NCI-H128 (cell line): Measurements from ENCODE around the gene SNRPD3.
A peak's percentile ranks its signal among the peaks of the same experiment; 100 is the strongest.
"Not testable (repeated sequence)": the region's sequence is repeated elsewhere in the genome, so short reads cannot be mapped to it uniquely, and the experiment has no call there.

ENCODE experiments used
- DNase-seq: peaks from one replicate; lab custom pipeline; 2025; ENCODE audit not compliant: unreplicated experiment; lab: John Stamatoyannopoulos, UW

The SNRPD3 gene

DNA sequence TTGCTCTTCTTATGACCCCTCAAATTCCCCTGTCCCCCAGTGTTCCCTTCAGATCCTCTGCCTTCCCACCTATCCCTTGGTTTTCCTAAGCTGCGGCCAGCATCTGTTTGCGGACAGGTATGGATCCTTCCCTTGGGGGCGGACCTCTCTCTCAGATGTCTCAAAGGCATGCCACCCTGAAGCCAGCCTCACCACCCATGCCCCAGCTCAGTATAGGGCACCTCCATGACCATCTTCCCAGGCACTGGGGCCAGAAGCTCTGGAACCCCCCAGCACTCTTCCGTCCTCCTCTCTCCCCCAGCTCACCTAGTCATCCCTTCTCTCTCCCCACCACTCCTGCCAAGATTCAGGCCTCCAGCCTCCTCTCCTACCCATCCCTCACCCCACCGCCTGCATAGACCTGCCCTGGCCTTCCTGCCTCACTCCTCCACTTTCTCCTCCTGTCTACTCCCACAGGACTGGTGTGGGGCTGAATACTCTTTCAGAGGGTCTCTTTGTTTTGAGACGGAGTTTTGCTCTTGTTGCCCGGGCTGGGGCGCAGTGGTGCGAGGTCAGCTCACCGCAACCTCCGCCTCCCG lies 34.9 kb downstream of the SNRPD3 start:
- no peak for DNase-seq

DNA sequence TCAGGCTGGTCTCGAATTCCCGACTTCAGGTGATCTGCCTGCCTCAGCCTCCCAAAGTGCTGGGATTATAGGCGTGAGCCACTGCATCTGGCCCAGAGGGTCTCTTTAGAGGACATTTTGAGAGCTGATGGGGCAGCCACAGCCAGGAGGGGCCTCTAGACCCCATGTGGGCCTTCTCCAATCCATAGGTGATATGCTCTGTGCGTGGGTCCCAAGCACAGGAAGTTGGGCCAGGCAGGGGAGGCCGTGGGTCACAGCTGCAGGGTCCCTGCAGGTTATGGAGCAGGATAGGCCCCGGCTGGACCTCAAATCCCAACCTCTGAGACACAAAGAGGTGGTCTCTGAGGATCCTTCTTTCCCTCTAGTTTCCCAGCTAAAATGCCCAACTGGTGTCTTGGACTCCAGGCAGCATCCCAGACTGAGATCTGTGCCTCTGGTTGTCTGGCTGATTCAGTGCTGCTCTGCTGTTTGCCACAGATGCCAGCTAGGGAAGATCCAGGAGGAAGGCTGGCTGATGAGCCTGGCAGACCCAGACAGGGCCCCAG lies 35.6 kb downstream of the SNRPD3 start:
- no peak for DNase-seq

DNA sequence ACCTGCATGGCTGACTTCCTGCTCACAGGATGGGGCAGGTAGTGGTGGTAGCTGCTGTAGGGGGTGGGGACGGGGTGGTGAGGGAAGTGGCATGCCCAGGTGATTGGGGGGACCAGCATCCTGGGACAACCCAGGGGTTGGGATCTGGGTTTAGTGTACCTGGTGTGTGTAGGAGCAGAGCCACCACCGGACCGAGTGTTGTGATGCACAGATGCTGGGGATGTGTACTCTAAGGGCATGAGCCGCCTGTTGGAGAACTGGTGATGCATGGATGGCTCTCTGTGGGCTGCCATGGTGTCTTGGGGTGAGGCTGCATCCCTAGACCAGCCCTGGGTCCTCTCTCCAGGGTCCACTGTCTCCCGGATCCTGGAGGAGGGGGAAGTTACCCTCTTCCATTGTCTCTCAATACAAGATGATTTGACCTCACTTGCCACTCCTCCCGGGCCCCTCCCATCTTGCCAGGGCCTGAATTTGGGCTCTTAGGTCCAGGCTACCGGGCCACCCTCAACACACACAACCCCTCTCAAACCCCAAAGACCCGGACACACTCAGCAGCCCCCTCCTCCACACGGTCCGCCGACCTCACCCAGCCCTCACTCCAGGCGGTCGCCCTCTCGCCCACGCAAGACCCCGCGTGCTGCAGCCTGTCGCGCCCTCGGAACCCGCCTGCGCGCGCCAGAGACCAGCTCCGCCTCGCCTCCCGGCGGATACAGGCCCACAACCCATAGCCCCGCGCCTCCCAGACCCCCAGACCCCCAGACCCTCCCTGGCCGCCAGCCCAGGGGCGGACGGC lies 36.5 kb downstream of the SNRPD3 start:
- no peak for DNase-seq

DNA sequence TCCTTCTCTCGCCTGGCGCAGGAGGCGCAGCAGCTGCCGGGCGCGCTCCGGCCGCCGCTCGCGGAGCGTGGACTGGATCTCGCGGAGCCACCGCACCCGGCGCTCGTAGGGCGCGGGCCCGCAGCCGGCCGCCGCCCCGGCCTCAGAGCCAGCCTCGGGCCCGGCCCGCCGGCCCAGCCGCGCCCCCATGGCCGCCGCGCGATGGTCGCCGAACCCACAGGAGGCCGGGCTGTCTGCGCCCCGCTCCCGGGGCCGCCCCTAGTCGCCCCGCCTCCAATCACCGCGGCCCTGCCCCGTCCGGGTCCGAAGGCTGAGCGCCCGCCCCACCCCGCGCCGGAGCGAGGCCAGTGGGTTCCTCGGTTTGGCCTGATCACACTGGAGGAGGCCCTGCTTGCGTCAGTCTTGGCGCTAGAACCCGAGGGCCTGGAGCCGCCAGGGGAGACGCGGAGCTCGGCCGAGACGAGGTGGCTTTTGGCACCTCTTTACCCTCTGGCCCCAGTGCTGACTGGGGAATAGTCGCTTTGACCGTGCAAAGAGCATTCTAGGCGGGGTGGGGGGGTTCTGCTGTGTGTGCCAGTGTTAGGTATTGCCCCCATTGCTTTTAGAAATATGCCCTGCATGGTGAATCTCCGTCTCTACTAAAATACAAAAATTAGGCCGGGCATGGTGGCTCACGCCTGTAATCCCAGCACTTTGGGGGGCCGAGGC lies 37.2 kb downstream of the SNRPD3 start, which contains the start of gene LRRC75B:
Gene LRRC75B, minus strand, starts transcription at position 223 of the 708 bp plus-strand sequence. Its CDS starts 34 bp downstream, at position 189.
- peak; percentile 26 for DNase-seq

DNA sequence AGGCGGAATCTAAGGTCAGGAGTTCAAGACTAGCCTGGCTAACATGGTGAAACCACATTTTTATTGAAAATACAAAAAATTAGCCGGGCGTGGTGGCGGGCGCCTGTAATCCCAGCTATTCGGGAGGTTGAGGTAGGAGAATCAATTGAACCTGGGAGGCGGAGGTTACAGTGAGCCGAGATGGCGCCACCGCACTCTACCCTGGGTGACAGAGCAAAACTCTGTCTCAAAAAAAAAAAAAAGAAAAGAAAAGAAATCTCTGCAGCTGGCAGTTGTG lies 37.7 kb downstream of the SNRPD3 start:
- not testable (repeated sequence) for DNase-seq

DNA sequence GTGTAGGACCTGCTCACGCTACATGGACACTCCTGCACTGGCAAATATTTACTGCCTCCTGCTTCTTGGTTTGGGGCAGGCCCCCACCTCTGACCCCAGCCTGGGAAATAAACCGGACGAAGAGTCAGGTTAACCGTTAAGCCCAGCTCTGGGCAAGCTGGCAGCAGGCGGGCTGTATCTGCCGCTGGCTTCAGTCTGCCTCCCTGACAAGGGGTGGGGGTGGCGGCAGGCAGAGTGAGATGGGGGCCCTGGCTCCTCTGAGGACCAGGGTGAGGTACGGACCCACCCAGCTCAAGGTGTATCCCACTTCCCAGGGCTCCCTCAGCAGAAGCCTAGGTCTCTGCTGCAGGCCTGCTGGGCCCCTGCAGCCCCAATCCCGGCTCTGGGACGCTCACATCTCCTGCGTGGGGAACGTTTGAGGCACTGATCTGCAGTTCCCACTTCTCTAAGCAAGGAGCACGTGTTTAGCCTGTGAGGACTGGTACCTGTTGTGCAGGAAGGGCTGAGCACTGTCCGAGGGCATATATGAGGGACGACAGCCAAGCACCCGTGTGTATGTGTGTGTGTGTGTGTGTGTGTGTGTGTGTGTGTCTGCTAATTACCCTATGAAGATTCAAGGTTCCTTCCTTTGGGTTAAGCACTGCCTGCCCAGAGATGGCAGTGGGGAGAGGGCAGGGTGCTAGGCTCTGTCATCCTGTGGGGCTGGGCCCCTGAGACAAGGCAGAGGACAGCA lies 38.2 kb downstream of the SNRPD3 start:
- no peak for DNase-seq

DNA sequence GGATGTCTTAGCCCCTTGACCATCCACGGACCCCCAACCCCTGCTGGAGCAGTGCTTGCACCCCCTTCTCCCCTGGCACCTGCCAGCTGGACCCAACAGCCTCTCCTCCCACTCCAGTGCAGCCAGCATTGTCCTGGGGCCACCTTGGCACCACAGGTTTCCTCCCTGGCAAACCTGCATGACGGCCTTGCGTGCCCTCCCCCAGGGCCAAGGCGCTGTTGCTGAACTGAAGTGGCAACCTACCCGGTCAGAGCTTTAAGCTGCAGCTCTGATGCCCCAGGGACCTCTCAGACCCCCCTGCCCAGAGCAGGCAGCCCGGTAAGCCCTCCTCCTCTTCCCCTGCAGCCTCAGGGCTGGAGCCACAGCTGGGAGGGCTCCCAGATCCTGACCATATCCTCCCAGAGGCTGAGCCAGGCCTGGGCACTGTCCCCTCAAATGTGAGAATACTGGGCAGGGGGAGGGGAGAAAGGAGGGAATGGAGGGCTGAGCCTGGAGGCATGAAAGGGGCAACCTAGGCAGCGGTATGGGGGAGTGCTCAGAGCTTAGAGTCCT lies 38.8 kb downstream of the SNRPD3 start:
- no peak for DNase-seq

DNA sequence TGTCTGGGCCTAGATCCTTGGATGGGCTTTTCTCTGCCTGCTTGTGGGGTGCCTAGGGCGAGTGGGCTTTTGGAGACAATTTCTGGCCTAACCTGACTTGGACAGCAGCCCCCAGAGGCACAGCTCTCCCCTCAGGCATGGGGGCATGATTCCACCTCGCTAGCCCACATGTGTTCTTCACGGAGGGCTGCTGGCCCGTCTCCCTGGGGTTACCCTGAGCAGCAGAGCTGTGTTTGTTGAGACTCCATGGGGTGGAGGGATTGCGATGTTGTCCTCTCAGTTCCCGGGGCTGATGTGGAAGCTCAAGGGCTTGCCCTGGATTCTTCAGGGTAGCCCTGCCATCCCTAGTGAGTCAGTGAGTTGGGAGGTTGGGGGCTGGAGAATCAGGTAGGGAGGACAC lies 39.4 kb downstream of the SNRPD3 start:
- no peak for DNase-seq

DNA sequence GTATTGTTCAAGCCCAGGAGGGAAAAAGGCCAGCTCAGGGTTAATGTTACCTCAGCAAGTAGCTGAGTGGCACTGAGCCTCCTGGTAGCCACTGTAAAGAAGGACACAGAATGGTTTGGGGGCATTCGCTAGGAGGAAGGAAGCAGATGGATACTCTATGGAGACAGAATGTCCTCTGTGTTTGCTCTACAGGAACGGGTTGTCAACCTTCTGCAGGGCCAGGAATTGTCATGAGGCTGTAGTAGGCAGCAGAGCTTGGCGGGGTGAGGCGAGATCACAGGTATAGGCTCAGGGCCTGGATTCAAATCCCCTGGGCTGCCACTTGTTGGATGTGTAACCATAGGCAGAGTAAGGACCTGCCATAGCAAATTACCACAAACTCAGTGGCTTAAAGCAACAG lies 40.1 kb downstream of the SNRPD3 start:
- DNase-seq, result no peak

DNA sequence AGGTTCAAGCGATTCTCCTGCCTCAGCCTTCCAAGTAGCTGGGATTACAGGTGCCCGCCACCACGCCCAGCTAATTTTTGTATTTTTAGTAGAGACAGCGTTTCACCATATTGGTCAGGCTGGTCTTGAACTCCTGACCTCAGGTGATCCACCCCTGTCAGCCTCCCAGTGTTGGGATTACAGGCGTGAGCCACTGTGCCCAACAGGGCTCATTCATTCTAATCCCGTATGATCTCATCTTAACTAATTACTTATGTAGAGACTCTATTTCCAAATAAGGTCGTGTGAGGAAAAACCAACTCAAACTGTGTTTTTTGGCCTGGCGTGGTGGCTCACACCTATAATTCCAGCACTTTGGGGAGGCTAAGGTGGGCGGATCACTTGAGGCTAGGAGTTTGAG lies 41.3 kb downstream of the SNRPD3 start:
- not testable (repeated sequence) for DNase-seq

DNA sequence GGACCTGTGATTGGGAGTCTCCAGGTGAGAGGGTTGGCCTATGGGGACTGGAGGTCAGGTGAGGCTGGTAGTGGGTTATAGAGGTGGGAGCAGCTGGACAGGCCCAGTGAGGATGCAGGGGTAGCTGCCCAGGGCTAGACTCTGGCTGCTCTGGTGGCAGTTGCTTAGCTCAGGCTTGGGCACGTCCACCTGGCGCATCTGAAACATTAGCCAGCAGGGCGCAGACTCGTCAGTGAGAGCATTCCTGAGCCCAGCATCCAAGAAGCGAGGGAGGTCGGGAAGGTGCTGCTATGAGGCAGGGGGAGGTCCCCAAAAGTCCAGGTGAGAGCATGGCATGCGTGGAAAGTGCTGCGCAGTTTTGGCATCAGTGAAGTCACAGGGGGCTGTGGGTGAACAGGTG lies 43.7 kb downstream of the SNRPD3 start:
- no peak for DNase-seq

DNA sequence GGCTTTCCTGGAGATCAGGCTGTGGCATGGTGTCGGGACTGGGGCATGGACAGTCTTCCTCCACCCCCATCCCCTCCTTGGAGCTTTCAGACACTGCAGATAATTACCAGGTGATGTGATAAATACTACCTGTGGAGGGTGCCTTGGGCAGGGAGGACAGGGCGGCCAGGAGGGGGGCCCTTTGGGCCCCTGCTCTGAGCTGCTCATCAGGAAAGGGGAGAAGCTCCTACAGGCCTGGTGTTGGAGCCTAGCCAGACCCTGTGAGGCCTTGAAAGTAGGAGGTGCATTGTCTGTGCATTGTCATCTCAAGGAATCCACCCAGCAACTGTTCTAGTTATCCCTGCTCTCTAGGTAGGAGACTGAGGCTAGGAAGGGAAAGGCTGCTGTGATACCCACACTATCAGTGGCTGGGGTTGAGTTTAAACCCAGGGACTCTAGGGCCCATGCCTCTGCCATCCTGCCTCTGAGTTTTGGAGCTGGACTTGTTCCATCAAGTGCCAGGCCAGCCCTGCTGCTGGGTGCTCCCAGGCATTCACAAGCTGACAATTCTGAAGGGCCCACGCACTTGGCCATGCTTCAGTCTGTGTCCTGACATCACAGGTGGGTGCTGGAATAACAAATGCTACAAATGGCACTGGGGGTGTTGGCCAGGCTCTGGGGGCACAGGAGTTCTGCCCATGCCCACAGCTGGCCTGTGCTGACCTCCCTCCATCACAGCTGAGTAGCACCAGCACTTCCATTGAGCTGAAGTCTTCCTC lies 44.3 kb downstream of the SNRPD3 start:
- not testable (repeated sequence) for DNase-seq

DNA sequence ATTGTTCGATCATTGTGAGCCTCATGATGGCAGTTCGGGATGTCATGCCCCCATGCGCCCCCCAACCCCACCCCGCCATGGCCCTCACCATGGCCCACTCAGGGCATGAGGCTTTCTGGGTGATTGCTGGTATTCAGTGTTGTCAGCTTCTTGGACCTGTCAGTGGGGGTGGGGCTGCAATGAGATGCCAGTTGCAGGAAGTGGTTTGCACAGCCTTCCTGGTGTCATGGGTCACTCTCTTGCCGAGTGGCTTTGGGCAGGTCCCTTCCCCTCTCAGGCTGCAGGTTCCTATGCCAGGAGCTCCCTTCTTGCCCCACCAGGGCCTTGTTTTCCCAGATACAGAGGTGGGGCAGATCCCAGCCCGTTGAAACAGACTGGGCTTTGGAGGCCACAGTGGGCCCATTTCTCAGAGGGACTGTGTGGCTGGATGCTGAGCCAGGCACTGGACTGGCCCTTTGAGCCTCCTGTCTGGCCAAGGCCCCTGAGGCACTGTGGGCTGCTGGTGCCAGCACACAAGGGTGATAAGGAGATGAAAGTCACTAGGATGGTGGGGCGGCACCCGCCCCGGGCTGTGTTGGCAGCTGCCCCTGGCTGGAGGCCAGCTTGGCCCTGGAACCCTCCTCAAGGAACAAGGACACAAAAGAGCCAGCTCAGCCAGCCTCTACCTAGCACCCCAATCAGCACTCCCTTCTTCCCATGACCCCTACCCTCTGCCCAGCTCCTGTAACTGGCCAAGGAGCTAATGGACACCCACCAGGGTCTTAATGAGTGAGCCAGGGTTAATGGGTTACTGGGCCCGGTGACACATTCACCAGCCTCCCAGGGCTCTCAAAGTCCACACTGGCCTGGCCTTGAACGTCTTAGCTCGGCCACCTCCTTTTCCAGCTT lies 45.7 kb downstream of the SNRPD3 start:
- DNase-seq, result no peak

DNA sequence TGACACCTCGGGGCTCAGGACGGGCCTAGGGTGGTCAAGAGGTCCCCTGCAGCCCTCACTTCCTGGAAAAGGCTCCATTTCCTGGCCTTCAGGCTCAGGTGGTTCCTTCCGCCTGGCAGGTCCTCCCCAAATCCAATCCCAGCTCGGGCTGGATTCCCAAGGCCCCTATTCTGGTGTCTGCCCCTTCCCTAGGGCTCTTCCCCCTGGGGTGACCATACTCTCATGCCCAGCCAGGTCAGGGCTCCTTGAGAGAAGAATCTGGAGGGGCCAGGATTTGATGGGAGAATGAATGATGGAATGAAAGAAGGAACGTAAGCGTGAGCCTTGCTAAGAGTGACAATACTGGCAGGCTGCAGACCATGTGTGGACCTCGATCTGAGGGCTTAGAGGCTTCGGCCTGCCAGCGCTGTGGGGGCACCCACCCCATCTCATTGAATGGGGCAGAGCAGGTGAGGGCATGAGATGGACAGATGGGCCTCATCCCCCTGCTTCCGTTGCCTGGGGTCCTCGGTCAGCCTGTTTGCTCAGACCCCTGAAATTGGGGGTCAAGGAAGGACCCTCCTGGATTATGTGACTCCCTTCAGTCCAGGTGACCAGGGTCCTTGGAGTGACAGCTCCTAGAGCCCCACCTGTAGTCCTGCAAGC lies 46.4 kb downstream of the SNRPD3 start:
- not testable (repeated sequence) for DNase-seq

DNA sequence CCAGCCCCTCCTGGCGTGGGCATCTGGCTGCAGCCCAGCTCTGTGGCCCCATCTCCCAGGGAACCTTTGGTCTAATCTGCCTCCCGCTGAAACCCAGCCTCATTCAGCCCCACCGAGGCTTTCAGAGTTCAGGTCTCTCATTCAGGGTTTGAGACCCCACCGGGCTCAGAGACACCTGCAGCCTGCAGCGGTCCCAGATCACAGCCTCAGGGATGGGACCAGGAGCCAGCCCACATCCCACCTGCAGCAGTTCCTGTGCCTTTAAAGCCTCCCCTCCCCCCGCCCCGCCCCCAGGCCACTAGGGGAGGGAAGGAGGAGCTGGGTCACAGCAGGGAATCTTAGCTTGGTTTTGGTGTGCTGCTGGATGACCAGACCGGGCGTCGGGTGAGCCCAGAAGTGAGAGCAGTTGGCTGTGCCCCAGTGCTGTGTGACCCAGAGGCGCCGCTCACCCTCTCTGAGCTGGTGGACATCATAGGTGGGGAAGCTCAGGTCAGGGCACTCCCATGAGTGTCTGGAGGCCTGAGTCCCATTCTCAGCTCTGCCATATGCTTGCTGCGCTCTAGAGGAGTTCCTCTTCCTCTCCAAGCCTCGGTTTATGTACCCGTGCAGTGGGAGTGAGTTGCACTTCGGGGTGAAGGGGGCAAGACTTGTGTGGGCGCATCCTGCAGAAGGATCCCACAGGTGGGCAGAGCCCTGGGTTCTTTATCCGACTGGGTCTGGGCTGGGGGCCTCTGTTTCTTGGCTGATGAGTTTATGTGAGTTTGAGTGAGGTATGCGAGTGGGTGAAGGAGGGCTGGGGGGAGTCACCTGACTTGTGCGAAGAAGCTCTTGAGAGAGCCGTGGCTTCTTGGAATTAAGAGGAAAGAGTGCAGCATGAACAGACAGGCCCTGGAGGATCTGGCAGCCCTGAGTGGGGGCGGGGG lies 47.3 kb downstream of the SNRPD3 start, which contains the start of gene GGT1:
Gene GGT1, plus strand, starts transcription at position 347 of the 923 bp plus-strand sequence. CDS start 7,889 bp downstream, outside the sequence.
- not testable (repeated sequence) for DNase-seq

DNA sequence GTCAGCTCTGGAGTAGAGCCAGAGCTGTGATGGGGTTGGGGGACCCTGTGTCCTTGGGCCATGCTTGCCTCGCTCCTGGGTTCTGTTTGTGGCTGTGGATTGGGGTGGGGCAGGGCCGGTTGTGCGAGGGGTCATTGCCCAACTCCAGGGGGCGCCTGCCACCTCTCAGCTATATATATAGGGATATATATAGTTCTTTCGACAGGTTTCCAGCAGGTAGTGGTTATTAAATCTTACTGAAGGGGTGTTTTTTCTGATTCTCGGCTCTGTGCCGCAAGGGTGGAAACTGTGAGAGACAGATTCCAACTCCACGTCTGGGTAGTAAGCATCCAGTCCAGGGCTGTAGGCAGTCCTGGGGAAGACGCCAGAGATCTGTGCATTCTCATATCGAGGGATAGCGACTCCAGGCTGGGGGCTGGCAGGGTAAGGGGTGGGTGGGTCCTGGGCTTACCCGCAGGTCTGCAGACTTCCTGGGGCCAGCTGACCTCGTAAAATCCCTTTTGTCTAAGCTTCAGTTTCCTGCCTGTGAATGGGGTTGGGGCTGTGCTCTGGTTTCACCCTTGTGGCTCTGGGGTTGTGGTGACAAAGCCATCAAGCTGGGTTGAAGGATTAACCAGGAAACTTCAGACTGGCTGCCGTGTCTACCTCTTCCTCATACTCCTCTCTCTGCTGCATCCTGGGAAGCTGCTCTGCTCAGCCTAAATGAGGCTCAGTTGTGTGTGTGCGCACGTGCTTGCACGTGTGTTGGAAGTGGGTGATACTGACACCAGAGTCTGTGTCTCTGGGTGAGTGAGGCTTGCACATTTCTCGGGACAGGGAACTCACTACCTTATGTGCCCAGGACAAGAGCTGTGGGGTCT lies 48.2 kb downstream of the SNRPD3 start:
- not testable (repeated sequence) for DNase-seq

DNA sequence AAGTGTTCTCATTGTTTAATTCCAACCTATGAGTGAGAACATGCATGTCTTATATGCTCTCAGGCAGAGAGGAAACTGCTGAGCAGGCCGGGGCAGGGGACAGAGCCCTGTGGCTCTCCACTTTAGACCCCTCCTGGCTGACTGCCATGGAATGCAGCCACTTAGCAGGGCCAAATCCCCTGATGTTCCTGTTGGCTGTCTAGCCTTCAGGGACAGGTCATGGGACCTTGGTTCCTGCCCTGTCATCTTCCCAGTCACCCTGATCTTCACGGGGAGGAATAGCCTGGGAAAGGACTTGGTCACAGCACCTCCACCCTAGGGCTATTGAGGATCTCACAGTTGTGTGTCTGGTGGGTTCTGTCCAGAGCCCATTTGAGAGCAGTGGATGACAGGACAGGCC lies 50.5 kb downstream of the SNRPD3 start:
- DNase-seq, result not testable (repeated sequence)
